HL-60/S4 treated with phorbol 12-myristate 13-acetate at 8.2 ng/mL for 4 days and 3 days (cell line): Measurements from ENCODE around the gene OLIG2.

Experiments
- in situ Hi-C: fragments of 300-500 bp; cut with MboI; formaldehyde crosslinking; loops from 2 replicates; pipeline ENCODE4 v1.15.0; 2022; ENCODE audit warnings: low sequenced_read_pairs

OLIG2 gene

DNA sequence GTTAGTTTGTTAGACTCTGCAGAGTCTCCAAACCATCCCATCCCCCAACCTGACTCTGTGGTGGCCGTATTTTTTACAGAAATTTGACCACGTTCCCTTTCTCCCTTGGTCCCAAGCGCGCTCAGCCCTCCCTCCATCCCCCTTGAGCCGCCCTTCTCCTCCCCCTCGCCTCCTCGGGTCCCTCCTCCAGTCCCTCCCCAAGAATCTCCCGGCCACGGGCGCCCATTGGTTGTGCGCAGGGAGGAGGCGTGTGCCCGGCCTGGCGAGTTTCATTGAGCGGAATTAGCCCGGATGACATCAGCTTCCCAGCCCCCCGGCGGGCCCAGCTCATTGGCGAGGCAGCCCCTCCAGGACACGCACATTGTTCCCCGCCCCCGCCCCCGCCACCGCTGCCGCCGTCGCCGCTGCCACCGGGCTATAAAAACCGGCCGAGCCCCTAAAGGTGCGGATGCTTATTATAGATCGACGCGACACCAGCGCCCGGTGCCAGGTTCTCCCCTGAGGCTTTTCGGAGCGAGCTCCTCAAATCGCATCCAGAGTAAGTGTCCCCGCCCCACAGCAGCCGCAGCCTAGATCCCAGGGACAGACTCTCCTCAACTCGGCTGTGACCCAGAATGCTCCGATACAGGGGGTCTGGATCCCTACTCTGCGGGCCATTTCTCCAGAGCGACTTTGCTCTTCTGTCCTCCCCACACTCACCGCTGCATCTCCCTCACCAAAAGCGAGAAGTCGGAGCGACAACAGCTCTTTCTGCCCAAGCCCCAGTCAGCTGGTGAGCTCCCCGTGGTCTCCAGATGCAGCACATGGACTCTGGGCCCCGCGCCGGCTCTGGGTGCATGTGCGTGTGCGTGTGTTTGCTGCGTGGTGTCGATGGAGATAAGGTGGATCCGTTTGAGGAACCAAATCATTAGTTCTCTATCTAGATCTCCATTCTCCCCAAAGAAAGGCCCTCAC lies at the start of gene OLIG2:
Gene OLIG2 (plus strand): TSS at position 447 of the 954 bp plus-strand sequence. CDS start 928 bp downstream, outside the sequence.
- in situ Hi-C loops = no loop called here

- in situ Hi-C loops = no loop called here
Observed at GRCh38 chr21:32976791-32977190, 48.9 kb upstream of the OLIG2 start.

- in situ Hi-C loops = no loop called here
Observed at GRCh38 chr21:32977216-32977615, 48.5 kb upstream of the OLIG2 start.

DNA sequence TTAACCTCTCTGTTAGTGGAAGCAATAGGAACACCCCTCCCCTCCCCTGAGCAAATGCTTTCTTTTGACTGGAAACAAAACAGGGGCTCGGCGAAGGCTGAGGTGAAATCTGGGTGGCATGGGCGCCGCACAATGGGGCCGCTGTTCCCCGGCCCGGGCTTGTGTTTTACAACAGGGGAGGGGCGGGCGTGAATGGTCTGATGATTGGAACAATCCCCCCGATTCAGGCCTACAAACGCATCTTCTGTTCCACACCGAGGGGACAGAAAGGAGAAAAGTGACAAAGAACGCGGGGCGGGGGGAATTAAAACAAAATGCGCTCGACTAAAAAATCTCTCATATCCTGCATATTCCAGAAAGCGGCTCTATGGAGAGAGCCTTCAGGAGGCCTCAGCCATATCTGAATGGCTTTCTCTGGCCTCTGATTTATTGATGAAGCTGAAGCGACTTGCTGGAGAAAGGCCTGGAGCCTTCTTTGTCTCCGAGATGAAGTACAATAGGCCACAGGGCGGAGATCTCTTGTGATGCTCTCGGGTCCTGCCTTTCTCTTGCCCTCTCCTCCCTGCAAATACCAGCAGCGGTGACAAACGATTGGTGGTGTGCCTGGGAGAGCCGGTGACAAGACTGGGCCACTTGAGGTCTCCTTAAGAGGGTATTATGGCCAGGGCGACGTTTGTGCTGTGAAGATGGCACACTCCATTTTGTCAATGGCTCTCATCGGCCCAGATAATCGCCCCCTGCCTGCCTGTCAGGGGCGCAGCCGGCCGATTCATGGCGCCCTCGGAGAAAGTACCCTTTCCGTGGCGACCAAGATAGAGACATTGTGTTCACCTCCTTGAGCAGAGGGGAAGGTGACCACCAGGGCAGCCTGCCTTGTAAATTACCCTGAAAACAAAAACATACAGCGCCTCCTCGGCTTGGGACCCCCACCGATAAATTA lies 47.1 kb upstream of the OLIG2 start:
- in situ Hi-C loops = no loop called here

DNA sequence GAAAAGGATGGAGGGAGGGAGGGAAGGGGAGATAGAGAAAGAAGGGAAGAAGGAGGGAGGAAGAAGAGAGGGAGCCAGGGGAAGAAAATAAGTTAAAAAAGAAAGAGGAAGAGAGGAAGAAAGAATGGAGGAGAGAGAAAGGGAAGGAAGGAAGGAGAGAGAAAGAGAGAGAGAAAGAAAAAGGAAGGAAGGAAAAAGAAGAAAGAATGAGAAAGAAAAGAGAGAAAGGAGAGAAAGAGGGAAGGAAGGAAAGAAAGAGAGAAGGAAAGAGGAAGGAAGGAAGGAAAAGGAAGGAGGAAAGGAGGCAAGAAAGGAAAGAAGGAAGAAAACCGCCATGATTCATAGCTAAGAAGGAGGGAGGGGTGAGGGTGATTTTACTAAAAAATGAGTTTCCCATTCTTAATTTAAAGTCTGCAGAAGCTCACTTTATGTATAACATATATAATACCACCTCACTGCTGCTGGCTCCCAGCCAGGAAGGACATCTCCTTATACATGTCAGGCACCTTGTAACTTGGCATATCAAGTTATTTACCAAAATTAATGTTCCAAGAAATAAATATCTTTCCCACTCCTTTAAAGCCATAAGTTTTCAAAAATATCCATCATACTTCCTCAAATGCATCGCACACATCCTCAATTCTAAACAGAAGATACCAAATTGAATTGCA lies 46.0 kb upstream of the OLIG2 start:
- in situ Hi-C loops = no loop called here

GRCh38 chr21:32981096-32981495 lies 44.6 kb upstream of the OLIG2 start:
- in situ Hi-C loops = no loop called here

- in situ Hi-C loops = loop anchor here (10.0 kb wide), 1 partner anchor 134 kb away; no protein-coding TSS in a partner anchor
Observed at GRCh38 chr21:32990666-32991065, 35.1 kb upstream of the OLIG2 start.

DNA sequence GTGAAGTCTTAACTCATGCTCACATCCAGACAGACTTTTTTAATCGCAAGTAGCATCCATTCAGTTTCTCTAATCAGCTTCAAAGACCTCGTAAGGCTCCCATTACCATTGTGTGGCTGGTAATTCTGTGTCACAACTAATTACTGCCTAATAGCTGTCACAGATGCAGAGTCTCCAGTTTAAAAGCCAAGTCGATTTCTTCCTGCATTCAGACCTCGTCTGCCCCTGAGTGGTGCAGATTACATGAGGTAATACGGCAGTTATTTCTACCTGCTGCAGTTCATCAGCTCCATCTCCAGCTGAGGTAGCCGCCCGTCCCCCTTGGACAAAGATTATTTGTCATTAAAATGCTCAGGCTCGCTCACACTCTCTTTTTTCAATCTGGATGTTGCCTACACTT lies 34.4 kb upstream of the OLIG2 start:
- in situ Hi-C loops = loop anchor here (10.0 kb wide), 1 partner anchor 133 kb away; no protein-coding TSS in a partner anchor

DNA sequence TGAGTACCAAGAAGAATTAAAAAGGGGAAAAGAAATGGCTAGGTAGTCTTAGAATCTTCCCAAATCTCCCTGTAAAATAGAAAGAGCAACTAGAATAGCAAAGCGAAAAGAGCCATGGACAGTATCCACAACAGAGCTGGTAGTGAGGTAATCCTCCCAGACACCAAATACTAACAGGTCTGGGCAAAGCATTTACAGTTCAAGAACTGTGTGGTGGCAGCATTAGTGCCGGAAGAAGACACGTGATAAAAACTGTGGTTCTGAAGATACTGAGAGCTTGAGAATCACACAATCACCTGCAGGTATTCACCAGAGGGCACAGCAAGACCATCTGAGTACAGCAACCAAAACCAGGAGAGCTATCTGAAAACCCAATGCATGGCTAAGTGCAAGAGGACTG lies 31.8 kb upstream of the OLIG2 start:
- in situ Hi-C loops = loop anchor here (10.0 kb wide), 1 partner anchor 131 kb away; no protein-coding TSS in a partner anchor

GRCh38 chr21:32994305-32994704 lies 31.4 kb upstream of the OLIG2 start:
- in situ Hi-C loops = loop anchor here (10.0 kb wide), 1 partner anchor 130 kb away; no protein-coding TSS in a partner anchor

DNA sequence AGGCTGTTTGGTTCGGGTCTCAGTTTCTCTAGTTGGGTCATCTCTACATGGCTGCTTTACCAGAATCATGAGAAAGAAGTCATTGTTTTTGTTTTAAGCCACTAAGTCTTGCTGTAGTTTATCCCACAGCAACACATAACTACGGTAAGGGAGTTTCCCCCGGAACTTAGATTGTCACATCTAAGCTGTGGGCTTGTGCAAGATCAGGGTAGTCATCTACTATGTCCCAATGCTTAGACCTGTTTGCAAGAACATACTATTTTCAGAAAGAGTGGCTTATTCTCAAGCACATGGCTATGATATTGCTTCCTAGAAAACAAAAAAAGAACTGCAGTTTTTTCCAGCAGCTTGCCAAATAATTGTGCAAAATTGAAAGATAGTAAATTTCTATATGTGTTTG lies 18.0 kb upstream of the OLIG2 start:
- in situ Hi-C loops = no loop called here

GRCh38 chr21:33008333-33009051 lies 17.2 kb upstream of the OLIG2 start:
- in situ Hi-C loops = no loop called here

GRCh38 chr21:33010931-33011330 lies 14.8 kb upstream of the OLIG2 start:
- in situ Hi-C loops = no loop called here

GRCh38 chr21:33011462-33011861 lies 14.3 kb upstream of the OLIG2 start:
- in situ Hi-C loops = no loop called here

DNA sequence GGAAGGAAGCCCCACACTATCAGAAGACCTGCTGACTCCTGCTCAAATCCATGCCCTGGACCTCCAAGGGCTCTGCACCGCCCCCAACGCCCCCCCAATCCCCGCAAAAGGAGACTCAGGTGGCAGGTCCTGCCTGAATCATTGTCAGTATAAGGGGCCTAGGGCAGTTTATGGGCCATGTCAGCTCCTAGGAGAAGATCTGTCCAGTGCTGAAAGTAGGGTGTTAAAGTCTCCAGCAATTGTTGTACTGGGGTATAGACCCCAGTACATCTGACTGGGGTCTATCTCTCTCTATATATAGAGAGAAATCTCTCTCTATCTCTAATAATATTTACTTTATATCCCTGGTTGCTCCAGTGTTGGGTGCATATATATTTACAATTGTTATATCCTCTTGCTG lies 12.1 kb upstream of the OLIG2 start:
- in situ Hi-C loops = no loop called here

GRCh38 chr21:33014331-33014730 lies 11.4 kb upstream of the OLIG2 start:
- in situ Hi-C loops = no loop called here

DNA sequence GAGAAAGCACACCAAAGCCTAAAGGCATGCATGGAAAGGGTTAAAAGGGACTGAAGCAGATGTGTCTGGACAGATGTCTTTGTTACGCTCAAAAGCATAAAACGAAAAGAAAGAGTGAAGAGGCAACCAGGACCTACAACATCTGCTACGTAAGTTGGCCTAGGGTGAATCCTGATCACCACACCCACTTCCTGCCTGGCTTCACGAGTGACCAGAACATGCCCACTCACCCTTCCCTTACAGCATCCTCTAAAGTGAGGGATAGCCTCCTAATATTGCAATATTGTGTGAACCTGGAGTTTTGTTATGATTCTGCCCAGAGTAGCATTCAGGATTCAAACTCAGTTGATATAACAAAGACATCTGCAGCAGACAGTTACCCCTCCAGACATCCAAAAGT lies 10.6 kb upstream of the OLIG2 start:
- in situ Hi-C loops = no loop called here

DNA sequence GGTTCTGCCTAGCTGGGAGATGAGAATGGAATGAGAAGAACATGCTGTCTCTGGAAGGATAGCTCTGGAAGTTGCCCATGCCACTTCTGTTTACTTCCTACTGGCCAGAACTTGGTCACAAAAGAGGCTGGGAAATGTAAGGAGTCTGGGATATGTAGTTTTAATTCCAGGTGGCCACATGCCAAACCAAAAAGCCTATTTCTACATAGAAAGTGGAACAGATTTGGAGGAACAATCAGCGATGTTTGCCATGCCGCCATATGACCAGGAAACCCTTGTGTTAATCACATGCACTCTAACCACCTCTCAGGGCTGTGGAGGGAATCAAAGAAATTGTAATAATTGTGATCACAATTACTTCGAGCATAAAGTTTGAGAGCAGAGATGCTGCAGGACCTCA lies 10.0 kb upstream of the OLIG2 start:
- in situ Hi-C loops = no loop called here

- in situ Hi-C loops = no loop called here
Observed at GRCh38 chr21:33018707-33019465, 6.8 kb upstream of the OLIG2 start.
